ENCODE measurements around the gene SNED1.

The SNED1 gene

DNA sequence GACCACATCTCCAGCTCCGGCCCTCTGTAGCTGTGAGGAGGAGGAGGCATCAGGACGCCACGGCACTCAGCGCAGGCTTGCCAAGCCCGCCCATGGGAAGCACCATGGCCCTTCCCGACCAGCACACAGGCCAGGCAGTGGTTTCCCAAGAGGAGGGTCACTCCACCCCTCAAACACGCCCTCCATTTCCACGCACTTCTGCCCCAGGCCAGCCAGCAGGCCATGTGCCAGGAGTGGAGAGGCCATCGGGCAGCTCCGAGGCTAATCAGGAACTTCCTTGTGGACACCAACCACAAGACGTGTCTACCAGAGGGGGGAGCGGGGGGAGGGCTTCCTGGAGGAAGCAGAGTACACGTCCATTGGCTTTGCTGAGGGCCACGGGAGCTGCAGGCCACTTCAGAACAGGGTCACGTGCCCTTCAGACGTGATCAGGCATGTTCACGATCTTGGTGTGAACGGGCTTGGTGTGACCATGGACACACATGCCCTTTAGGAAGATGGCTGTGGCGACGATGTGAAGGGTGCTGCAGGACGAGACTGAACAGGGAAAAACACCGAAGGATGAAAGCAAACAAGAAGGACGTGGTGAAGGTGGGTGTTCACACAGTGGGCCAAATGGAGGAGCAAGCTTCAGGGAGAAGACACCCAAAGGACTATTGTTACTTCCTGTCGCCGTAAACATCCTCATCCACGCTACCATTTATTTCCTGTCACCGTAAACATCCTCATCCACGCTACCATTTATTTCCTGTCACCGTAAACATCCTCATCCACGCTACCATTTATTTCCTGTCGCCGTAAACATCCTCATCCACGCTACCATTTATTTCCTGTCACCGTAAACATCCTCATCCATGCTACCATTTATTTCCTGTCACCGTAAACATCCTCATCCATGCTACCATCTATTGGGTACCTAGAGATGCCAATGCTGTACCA, 110.1 kb downstream of the SNED1 start:
- no peak overlapping the region for H3K4me3 ChIP-seq (ENCODE audit: low read length)

GRCh38 chr2:241109210-241110088, 111.0 kb downstream of the SNED1 start:
- Histone ChIP-seq H3K4me1 (ENCODE audit: control insufficient read depth, insufficient read depth, low read length) (no peaks in the 10 kb centered on the region), H3K9me3 (ENCODE audit: control insufficient read depth, low read length) (no peaks in the 10 kb centered on the region), H3K27me3 (ENCODE audit: control insufficient read depth, insufficient read depth, low read length) (no peaks in the 10 kb centered on the region), H3K4me3 (ENCODE audit: low read length) (no peak overlapping the region), H3K9ac (ENCODE audit: low read length) (no peak overlapping the region), H3K36me3 (ENCODE audit: control insufficient read depth, insufficient read depth, low read length) (no peaks in the 10 kb centered on the region)

More for the DNA sequence above, 110.1 kb downstream of the SNED1 start:
- Histone ChIP-seq H3K9ac (ENCODE audit: low read length) (no peak overlapping the region), H3K4me1 (ENCODE audit: control insufficient read depth, insufficient read depth, low read length) (no peaks in the 10 kb centered on the region), H3K27me3 (ENCODE audit: control insufficient read depth, insufficient read depth, low read length) (no peaks in the 10 kb centered on the region), H3K36me3 (ENCODE audit: control insufficient read depth, insufficient read depth, low read length) (no peaks in the 10 kb centered on the region), H3K9me3 (ENCODE audit: control insufficient read depth, low read length) (no peaks in the 10 kb centered on the region)

GRCh38 chr2:241110089-241110606, 111.7 kb downstream of the SNED1 start:
- H3K9me3 ChIP-seq (ENCODE audit: control insufficient read depth, low read length): no peaks in the 10 kb centered on the region
- H3K4me1 ChIP-seq (ENCODE audit: control insufficient read depth, insufficient read depth, low read length): no peaks in the 10 kb centered on the region
- no peaks in the 10 kb centered on the region for H3K36me3 ChIP-seq (ENCODE audit: control insufficient read depth, insufficient read depth, low read length)
- no peak overlapping the region for H3K9ac ChIP-seq (ENCODE audit: low read length)
- no peaks in the 10 kb centered on the region for H3K27me3 ChIP-seq (ENCODE audit: control insufficient read depth, insufficient read depth, low read length)
- H3K4me3 ChIP-seq (ENCODE audit: low read length): no peak overlapping the region

- Histone ChIP-seq H3K9me3 (ENCODE audit: control insufficient read depth, low read length) (no peaks in the 10 kb centered on the region), H3K36me3 (ENCODE audit: control insufficient read depth, insufficient read depth, low read length) (no peaks in the 10 kb centered on the region), H3K4me3 (ENCODE audit: low read length) (no peak overlapping the region), H3K9ac (ENCODE audit: low read length) (no peak overlapping the region), H3K27me3 (ENCODE audit: control insufficient read depth, insufficient read depth, low read length) (no peaks in the 10 kb centered on the region), H3K4me1 (ENCODE audit: control insufficient read depth, insufficient read depth, low read length) (no peaks in the 10 kb centered on the region)
These were observed 112.4 kb downstream of the SNED1 start for GRCh38 chr2:241110607-241111439.

GRCh38 chr2:241111440-241111805, 113.0 kb downstream of the SNED1 start:
- no peak overlapping the region for H3K9ac ChIP-seq (ENCODE audit: low read length)
- no peaks in the 10 kb centered on the region for H3K36me3 ChIP-seq (ENCODE audit: control insufficient read depth, insufficient read depth, low read length)
- no peak overlapping the region for H3K4me3 ChIP-seq (ENCODE audit: low read length)
- no peaks in the 10 kb centered on the region for H3K4me1 ChIP-seq (ENCODE audit: control insufficient read depth, insufficient read depth, low read length)
- no peaks in the 10 kb centered on the region for H3K9me3 ChIP-seq (ENCODE audit: control insufficient read depth, low read length)
- H3K27me3 ChIP-seq (ENCODE audit: control insufficient read depth, insufficient read depth, low read length): no peaks in the 10 kb centered on the region

DNA sequence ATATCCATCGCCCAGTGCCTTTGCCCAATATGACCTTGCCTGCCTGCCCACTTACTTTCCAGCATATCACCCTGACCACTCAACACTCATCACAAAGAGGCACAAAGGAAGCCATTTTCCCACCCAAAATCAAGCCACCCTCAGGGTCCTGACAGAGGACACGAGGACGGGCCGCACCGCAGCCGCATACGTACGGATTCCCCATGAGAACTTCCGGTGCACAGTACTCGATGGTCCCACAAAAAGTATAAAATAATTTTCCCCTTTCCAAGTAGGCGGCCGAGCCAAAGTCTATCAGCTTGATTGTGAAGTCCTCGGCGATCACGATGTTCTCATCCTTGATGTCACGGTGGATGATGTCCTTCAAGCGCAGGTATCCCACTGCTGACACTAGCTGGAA, 113.6 kb downstream of the SNED1 start:
- no peaks in the 10 kb centered on the region for H3K4me1 ChIP-seq (ENCODE audit: control insufficient read depth, insufficient read depth, low read length)

DNA sequence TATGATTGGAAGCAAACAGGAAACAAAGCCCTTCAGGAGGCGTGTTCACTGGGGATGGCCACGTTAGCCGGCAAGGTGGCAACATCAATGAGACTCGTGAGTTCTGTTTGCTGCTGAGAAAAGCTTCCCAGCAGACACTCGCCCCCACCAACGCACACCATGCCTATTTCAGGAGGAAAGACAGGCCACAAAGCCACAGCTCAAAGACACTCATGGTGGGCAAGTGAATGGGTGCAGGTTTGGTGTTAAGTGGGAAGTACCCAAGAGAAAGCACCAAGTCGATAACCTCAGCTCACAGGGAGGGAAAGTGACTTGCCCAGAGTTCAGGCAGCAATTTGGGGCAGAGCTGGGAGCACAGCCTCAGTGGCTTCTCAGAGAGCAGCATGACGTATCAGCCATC, 114.2 kb downstream of the SNED1 start:
- Histone ChIP-seq H3K4me3 (ENCODE audit: low read length) (no peak overlapping the region), H3K36me3 (ENCODE audit: control insufficient read depth, insufficient read depth, low read length) (no peaks in the 10 kb centered on the region), H3K4me1 (ENCODE audit: control insufficient read depth, insufficient read depth, low read length) (no peaks in the 10 kb centered on the region), H3K9ac (ENCODE audit: low read length) (no peak overlapping the region), H3K27me3 (ENCODE audit: control insufficient read depth, insufficient read depth, low read length) (no peaks in the 10 kb centered on the region), H3K9me3 (ENCODE audit: control insufficient read depth, low read length) (no peaks in the 10 kb centered on the region)

More for the DNA sequence above, 113.6 kb downstream of the SNED1 start:
- Histone ChIP-seq H3K36me3 (ENCODE audit: control insufficient read depth, insufficient read depth, low read length) (no peaks in the 10 kb centered on the region), H3K4me3 (ENCODE audit: low read length) (no peak overlapping the region), H3K9ac (ENCODE audit: low read length) (no peak overlapping the region), H3K9me3 (ENCODE audit: control insufficient read depth, low read length) (no peaks in the 10 kb centered on the region), H3K27me3 (ENCODE audit: control insufficient read depth, insufficient read depth, low read length) (no peaks in the 10 kb centered on the region)

DNA sequence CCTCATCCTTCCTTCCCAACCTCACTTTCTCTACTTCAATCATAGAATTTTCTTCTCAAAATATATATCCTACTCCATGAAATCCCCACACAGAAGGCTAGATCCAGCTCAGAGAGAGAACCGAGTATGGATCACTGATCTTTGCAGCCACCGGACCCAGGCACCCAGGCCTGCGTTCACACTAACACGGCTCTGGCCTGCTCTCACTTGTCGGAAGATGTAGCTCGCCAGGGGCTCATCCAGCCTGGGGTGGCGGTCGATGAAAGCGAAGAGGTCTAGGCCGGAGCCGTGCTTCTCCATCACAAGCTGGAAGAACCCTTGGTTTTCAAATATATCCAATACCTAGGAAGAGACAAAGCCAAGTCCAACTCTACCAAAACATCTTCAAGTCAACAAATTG, 116.4 kb downstream of the SNED1 start:
- H3K4me1 ChIP-seq (ENCODE audit: control insufficient read depth, insufficient read depth, low read length): no peaks in the 10 kb centered on the region

GRCh38 chr2:241115361-241115760, 116.9 kb downstream of the SNED1 start:
- Histone ChIP-seq H3K27me3 (ENCODE audit: control insufficient read depth, insufficient read depth, low read length) (no peaks in the 10 kb centered on the region), H3K9me3 (ENCODE audit: control insufficient read depth, low read length) (no peaks in the 10 kb centered on the region), H3K4me1 (ENCODE audit: control insufficient read depth, insufficient read depth, low read length) (no peaks in the 10 kb centered on the region), H3K4me3 (ENCODE audit: low read length) (no peak overlapping the region), H3K36me3 (ENCODE audit: control insufficient read depth, insufficient read depth, low read length) (no peaks in the 10 kb centered on the region), H3K9ac (ENCODE audit: low read length) (no peak overlapping the region)

More for the DNA sequence above, 116.4 kb downstream of the SNED1 start:
- Histone ChIP-seq H3K4me3 (ENCODE audit: low read length) (no peak overlapping the region), H3K36me3 (ENCODE audit: control insufficient read depth, insufficient read depth, low read length) (no peaks in the 10 kb centered on the region), H3K27me3 (ENCODE audit: control insufficient read depth, insufficient read depth, low read length) (no peaks in the 10 kb centered on the region), H3K9me3 (ENCODE audit: control insufficient read depth, low read length) (no peaks in the 10 kb centered on the region), H3K9ac (ENCODE audit: low read length) (no peak overlapping the region)

- Histone ChIP-seq H3K9ac (ENCODE audit: low read length) (no peak overlapping the region), H3K36me3 (ENCODE audit: control insufficient read depth, insufficient read depth, low read length) (no peaks in the 10 kb centered on the region), H3K27me3 (ENCODE audit: control insufficient read depth, insufficient read depth, low read length) (no peaks in the 10 kb centered on the region), H3K4me1 (ENCODE audit: control insufficient read depth, insufficient read depth, low read length) (no peaks in the 10 kb centered on the region), H3K9me3 (ENCODE audit: control insufficient read depth, low read length) (no peaks in the 10 kb centered on the region), H3K4me3 (ENCODE audit: low read length) (no peak overlapping the region)
These were observed 118.5 kb downstream of the SNED1 start for GRCh38 chr2:241116606-241117560.
